Stimulated activated CD8-positive, alpha-beta memory T cell treated with anti-CD3 and anti-CD28 coated beads, Interleukin-12 subunit alpha, Interleukin-12 subunit beta, amount 100 ng/mL, for 4 hours (primary cell): Measurements from ENCODE around the gene PTCH1.

Experiments used
- DNase-seq: peaks from one replicate; pipeline ENCODE4 v3.0.0-alpha.2; 2020; ENCODE audit warnings: low read depth

PTCH1 gene

DNA sequence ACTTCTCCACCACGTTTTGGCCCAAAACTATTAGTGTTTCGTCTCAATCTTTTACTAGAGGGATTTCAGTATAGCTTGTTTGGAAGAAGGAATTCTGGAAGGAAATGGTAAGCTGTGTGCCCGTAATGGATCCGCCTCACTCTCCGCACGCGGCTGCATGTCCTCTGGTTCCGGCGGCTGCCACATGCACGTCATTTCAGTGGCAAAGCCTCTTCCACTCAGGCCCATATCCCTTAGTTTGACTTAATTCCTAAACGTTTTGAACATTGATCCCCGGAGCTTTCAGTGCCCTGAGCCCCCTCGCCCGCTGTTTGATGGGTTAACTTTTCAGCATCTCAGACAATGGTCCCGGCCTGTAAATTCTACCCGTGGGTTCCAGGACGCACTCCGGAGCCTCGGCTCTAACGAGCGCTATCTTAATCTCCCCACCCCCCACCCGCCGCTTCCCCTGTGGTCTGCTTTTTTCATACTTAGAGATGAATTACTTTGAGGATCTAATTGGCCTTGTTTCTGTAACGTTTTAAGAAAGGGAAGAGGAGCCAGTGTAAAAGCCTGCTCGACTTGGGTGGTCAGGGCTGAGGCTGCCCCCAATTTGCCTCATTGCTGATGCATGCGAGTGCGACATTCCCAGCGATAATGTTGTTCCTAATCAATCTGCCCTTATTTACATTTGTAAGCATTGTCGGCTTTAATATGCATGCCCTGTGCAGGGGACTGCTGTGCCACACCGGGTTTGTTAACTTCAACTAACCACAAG, 4.6 kb downstream of the PTCH1 start:
- DNase-seq: no peak

GRCh38 chr9:95511616-95511931, 5.2 kb downstream of the PTCH1 start:
- DNase-seq: no peak

- peak; percentile 75 for DNase-seq
Measured at GRCh38 chr9:95510709-95511615, 5.8 kb downstream of the PTCH1 start.

DNA sequence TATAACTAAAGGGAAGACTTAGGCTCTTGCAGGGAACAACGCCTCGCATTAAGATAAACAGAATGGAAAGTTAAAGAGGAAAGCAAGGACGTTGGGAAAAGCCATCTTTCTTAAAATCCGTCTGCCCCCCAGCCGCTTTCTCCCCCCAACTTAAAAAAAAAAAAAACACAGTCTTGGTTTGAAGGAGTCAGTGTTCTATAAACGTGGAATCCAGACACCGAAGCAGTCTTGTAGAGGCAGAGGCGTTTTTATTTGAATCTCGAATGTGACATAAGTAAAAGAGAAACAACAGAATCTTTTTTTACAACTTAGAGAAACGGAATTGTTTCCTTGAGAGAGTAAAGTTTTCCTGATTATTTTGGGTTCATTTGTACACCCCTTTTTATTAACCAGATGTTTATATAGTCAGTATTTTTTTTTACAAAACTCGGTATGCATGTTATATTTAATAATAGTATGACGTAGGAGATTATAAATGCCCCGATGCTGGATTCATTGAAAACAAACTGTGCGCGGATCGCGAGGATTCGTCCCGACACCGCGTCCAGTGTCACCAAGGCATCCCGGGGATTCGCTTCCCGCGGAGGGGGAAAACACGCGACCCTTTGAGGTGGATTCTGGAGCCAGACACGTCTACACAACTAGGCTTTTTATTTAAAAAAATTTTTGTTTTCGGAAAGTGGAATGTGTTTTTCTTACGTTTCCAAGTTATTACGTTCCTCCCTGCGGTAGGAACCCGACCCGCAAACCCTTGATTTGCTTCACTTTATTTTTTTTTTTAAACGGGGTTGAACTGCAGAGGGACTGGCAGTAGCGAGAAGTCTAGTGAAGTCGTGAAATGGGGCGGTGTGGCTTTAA, 6.7 kb downstream of the PTCH1 start:
- DNase-seq: no peak

DNA sequence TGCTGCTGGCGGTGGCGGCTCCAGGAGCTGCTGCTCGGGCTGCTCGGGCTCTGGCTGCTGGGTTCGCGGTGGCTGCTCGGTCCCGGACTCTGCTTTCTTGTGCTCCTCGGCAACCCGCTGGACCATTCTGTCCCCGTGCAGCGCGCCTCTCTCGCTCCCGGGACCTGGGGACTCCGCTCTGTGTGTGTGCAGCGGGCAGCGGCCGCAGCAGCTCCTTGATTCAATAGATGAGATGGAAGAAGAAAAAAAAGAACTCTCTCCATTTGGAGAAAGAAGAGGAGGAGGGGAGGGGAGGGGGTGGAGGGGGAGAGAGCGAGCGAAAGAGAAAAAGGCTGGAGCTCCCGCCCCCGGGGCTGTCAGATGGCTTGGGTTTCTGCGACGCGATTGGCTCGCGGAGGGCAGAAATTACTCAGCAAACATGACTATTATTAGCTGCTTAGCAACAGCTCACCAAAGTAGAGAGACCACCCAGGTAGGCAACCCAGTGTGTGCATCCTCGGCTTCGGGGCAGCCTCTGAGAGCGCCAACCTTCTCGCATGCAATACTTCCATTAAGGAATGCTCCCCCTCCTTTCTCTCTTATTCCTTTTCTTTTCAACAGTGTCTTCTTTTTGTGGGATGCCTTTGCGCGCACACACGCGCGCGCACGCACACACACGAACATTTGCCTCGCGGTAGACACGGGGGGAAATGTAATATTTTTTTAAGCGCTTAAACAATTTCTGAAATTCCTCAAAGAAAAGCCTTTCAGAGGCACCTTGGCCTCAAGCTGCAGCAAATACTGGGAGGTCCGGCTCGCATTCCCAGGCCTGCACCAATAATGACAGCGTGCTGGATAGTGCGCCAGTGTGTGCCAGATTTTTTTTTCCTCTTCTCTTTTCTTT, 7.6 kb downstream of the PTCH1 start:
- peak; percentile 63 for DNase-seq

GRCh38 chr9:95508242-95508967, 8.4 kb downstream of the PTCH1 start:
- DNase-seq: no peak

DNA sequence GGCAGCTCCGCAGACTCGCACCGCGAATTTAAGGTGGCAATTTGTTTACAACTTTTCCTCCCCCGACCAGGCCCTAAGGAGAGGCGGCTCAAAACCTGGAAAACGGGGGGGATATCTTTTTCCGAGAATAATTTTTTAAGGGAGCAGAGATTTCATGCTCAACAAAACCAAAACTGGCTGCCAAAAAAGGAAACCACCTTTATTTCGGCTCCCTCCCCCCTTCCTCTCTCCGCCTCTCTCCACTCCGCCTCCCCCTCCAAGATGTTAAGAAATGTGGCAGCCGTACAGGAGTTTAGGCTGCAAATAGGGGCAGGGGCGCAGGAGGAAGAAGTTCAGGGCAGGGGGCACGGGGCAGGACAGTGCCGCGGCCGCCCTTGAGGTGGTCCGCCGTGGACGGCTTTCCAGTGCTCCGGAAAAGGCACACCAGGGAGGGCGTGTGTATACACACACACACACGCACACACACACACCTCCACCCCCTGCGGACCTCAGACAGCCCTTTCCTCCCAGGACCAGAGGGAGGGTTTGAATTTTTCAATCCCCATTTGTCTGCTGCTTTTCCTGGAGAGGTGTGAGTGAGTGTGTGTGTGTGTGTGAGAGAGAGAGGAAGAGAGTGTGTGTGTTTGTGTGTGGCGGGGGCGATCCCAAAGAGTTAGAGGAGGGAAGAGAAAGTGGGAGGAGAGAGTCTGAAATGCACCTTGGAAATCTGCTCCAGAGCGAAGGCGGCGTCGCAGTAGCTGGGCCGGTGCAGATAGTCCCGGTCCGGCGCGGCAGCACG, 9.1 kb downstream of the PTCH1 start:
- DNase-seq: peak; percentile 19

- peak; percentile 32 for DNase-seq
Measured at GRCh38 chr9:95506678-95507463, 9.9 kb downstream of the PTCH1 start.

DNA sequence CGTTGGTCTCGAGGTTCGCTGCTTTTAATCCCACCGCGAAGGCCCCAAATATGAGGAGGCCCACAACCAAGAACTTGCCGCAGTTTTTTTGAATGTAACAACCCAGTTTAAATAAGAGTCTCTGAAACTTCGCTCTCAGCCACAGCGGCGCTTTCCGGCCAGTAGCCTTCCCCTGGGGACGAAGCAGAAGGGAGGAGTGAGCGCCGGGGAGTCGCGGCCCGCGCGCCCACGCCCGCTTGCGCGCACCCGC, 10.4 kb downstream of the PTCH1 start:
- no peak for DNase-seq

GRCh38 chr9:95505717-95506427, 10.9 kb downstream of the PTCH1 start:
- DNase-seq: peak; percentile 36

- no peak for DNase-seq
Measured at GRCh38 chr9:95505072-95505716, 11.6 kb downstream of the PTCH1 start.

DNA sequence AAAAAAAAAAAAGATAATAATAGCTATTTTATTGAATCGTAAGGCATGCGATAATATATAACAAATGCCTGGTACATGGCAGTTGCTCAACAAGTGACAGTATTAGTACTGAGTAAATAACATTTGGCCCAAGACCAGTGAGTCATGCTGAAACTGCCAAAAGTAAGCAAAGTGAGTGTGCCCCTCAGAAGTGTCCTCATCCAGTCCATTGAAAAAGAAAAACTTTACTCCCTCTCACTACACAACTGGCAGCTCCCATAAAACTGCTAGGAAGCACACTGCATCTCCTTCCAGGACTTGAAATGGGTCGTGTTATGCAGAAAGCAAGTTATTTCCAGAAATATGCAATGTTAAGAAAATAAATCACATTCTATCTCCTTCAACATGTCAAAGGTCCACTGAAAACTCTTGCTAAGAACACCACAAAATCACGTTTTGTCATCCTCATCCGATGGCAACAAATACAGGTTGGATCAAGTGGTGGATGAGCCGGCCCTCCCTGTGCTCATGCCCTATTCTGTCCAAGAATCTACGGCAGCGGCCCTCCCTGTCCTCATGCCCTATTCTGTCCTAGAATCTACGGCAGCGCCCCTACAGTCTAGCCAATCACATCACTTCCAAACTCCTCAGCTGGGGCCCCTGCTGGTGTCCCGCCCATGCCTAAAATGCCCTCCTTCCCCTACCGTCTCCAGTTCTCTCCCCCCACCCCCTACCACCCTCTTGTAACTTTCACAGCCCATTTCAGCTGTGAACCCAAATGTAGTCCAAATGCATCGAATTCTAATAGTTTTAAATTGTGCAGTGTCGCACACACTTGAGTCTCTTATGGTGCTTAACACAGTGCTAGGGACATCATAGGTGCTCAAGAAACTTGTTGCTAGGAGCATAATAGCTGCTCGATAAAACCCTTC, 12.5 kb downstream of the PTCH1 start:
- DNase-seq: no peak

GRCh38 chr9:95503369-95503768, 13.4 kb downstream of the PTCH1 start:
- no peak for DNase-seq

- no peak for DNase-seq
Measured at GRCh38 chr9:95502248-95502647, 14.5 kb downstream of the PTCH1 start.

DNA sequence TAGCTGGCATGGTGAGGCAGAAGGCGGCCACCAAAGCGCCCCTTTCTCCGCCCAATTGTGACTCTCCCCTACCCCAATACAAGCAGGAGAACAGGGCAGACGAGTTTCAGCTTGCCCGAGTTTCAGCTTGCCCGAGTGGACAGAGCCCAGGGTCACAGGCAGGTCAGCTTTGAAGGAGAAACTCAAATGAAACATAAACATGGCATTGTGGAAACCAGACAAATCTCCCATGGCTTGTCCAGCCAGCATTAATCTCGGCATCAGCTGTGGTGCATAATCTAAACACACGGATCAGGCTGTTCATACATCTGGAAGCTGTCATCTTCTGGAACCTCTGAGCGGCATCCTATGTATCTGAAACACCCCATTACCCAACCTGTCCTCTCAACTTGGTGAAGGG, 16.9 kb downstream of the PTCH1 start:
- DNase-seq: no peak

DNA sequence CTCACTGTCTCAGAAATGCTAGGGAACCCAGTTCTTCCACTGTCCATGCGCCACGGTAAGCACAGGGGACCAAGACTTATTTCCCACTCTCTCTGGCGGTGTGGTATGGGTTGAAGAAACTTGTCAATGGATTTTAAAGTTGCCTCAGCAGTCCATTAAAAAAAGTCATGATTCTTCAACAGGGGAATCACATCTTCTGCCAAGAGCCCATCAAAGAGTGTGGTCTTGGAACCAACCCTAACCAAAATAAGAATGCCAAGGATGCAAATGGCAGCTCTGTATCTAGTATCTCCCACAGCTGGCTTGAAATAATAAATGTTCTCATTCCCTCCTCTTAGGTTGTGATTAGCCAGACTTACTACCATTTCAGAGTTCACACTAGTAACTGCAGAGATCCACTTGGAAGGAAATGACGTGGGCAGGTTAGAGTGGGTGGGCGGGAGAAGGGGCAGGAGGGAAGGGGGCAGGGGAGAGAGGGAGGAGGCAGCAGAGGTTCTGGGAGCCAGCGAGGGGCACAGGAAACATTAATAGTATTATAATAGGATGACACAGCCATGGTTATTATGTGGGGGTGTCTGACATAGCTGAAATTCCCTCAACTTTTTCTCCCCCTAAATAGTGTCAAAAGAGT, 17.6 kb downstream of the PTCH1 start:
- no peak for DNase-seq

DNA sequence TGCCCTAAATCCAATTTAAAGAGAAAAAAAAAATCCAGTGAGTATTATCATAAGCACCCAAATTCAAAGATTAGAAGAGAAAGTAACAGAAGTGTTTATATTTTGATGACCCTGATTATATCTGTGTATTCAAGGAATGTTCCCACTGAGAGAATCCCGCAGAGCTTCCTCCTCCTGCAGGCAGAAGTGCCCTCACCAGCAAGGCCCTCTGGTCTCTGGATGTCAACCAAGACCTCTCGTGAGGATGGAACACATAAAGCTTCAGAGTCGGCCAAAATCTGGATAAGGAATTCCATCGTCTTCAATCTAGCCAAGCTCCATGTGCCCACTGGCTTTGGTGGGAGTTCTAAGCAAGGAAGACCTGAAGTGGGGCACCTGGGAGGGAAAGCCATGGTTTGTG, 18.1 kb downstream of the PTCH1 start:
- DNase-seq: no peak
